H9 (cell line): ENCODE measurements around the gene ICE2. TPM values are rescaled to one million over a fixed set of nuclear protein-coding genes. Genes with fewer than 3 reads are reported as not detected.

ENCODE experiments used
- DNase-seq: peaks from one replicate; pipeline ENCODE4 v3.0.0-alpha.2; 2017
- H2AFZ ChIP-seq: one replicate; pipeline ENCODE4 v1.6.1; 2013; ENCODE audit warnings: mild to moderate bottlenecking, low read length, control low read depth, moderate library complexity
- H2AK5ac ChIP-seq: 2 replicates; pipeline ENCODE4 v1.6.1; 2013; ENCODE audit warnings: low read length, control low read depth, mixed read lengths; ENCODE audit not compliant: insufficient read length
- H2BK120ac ChIP-seq: one replicate; pipeline ENCODE4 v1.6.1; 2013; ENCODE audit warnings: low read depth, mild to moderate bottlenecking, low read length, control low read depth, inconsistent platforms; ENCODE audit not compliant: poor library complexity, severe bottlenecking
- H2BK12ac ChIP-seq: 2 replicates; pipeline ENCODE4 v1.6.1; 2013; ENCODE audit warnings: low read length, control low read depth, mixed read lengths, low read depth; ENCODE audit not compliant: insufficient read length
- H2BK15ac ChIP-seq: 2 replicates; pipeline ENCODE4 v1.6.1; 2013; ENCODE audit warnings: low read depth, low read length, control low read depth
- H2BK20ac ChIP-seq: one replicate; pipeline ENCODE4 v1.6.1; 2013; ENCODE audit warnings: low read depth, mild to moderate bottlenecking, low read length, control low read depth, inconsistent platforms; ENCODE audit not compliant: poor library complexity, severe bottlenecking
- H2BK5ac ChIP-seq: 2 replicates; pipeline ENCODE4 v1.6.1; 2013; ENCODE audit warnings: low read length, control low read depth, mixed read lengths; ENCODE audit not compliant: insufficient read length
- H3K14ac ChIP-seq: 2 replicates; pipeline ENCODE4 v1.6.1; 2013; ENCODE audit warnings: low read length, control low read depth; ENCODE audit not compliant: insufficient read depth
- H3K18ac ChIP-seq: 2 replicates; pipeline ENCODE4 v1.6.1; 2013; ENCODE audit warnings: low read depth, mild to moderate bottlenecking, mixed read lengths, low read length, control low read depth; ENCODE audit not compliant: insufficient read length
- H3K23ac ChIP-seq: 2 replicates; pipeline ENCODE4 v1.6.1; 2013; ENCODE audit warnings: low read length, control low read depth, mixed read lengths, low read depth; ENCODE audit not compliant: insufficient read length
- H3K23me2 ChIP-seq: 2 replicates; pipeline ENCODE4 v1.6.1; 2013; ENCODE audit warnings: low read depth, mild to moderate bottlenecking, mixed read lengths, low read length, control low read depth; ENCODE audit not compliant: insufficient read length, poor library complexity, severe bottlenecking
- H3K27ac ChIP-seq: 2 replicates; pipeline ENCODE4 v1.5.1; 2013; ENCODE audit warnings: low read length, control low read depth, mixed read lengths, low read depth; ENCODE audit not compliant: insufficient read length
- H3K27me3 ChIP-seq: 2 replicates; pipeline ENCODE4 v1.6.1; 2013; ENCODE audit warnings: low read length, control low read depth, inconsistent platforms; ENCODE audit not compliant: insufficient read depth
- H3K4ac ChIP-seq: 2 replicates; pipeline ENCODE4 v1.6.1; 2013; ENCODE audit warnings: low read depth, mild to moderate bottlenecking, control low read depth, inconsistent platforms, low read length, moderate library complexity
- H3K4me1 ChIP-seq: 2 replicates; pipeline ENCODE4 v1.6.1; 2013; ENCODE audit warnings: low read length, control low read depth, inconsistent platforms; ENCODE audit not compliant: insufficient read depth
- H3K4me2 ChIP-seq: 2 replicates; pipeline ENCODE4 v1.6.1; 2013; ENCODE audit warnings: low read length, control low read depth, mixed read lengths; ENCODE audit not compliant: insufficient read length, insufficient read depth
- H3K56ac ChIP-seq: 2 replicates; pipeline ENCODE4 v1.6.1; 2013; ENCODE audit warnings: low read depth, mild to moderate bottlenecking, mixed read lengths, low read length, control low read depth; ENCODE audit not compliant: insufficient read length
- H3K79me1 ChIP-seq: 2 replicates; pipeline ENCODE4 v1.6.1; 2013; ENCODE audit warnings: low read depth, mild to moderate bottlenecking, moderate library complexity, low read length, control low read depth, inconsistent platforms; ENCODE audit not compliant: insufficient read depth, poor library complexity, severe bottlenecking
- H3K79me2 ChIP-seq: 2 replicates; pipeline ENCODE4 v1.6.1; 2013; ENCODE audit warnings: low read length, control low read depth, inconsistent platforms; ENCODE audit not compliant: insufficient read depth
- H3K9ac ChIP-seq: 2 replicates; pipeline ENCODE4 v1.6.1; 2013; ENCODE audit warnings: low read length, control low read depth, mixed read lengths; ENCODE audit not compliant: insufficient read length; ENCODE audit errors: extremely low read depth
- H3K9me3 ChIP-seq: one replicate; pipeline ENCODE4 v1.6.1; 2013; ENCODE audit warnings: low read depth, low read length, inconsistent platforms; ENCODE audit not compliant: control insufficient read depth
- H3T11ph ChIP-seq: one replicate; pipeline ENCODE4 v1.6.1; 2013; ENCODE audit warnings: mild to moderate bottlenecking, low read length, control low read depth, inconsistent platforms
- H4K20me1 ChIP-seq: one replicate; pipeline ENCODE4 v1.6.1; 2013; ENCODE audit not compliant: control insufficient read depth, insufficient read length, insufficient read depth
- H4K5ac ChIP-seq: 2 replicates; pipeline ENCODE4 v1.6.1; 2013; ENCODE audit warnings: low read depth, mild to moderate bottlenecking, mixed read lengths, low read length, control low read depth; ENCODE audit not compliant: insufficient read length
- H4K8ac ChIP-seq: replicated peaks from 2 replicates; pipeline ENCODE4 v1.6.1; 2013; ENCODE audit warnings: low read length, control low read depth, mixed read lengths, low read depth; ENCODE audit not compliant: insufficient read length
- H4K91ac ChIP-seq: 2 replicates; pipeline ENCODE4 v1.6.1; 2013; ENCODE audit warnings: low read depth, mild to moderate bottlenecking, moderate library complexity, mixed read lengths, low read length, control low read depth; ENCODE audit not compliant: insufficient read length
- H3K27ac Mint-ChIP-seq, 3 experiments: 2 replicates in 2 of 3; 3 replicates in 1 of 3; pipeline ENCODE4 v1.8.0; 2020 to 2021; ENCODE audit warnings: mixed read lengths in 3 of 3, mild to moderate bottlenecking in 1 of 3, moderate library complexity in 1 of 3
- H3K27me3 Mint-ChIP-seq: 2 replicates; pipeline ENCODE4 v1.8.0; 2021; ENCODE audit warnings: low read depth, mild to moderate bottlenecking, moderate library complexity, mixed read lengths
- H3K36me3 Mint-ChIP-seq, 3 experiments: 2 replicates in 2 of 3; 3 replicates in 1 of 3; pipeline ENCODE4 v1.8.0; 2020 to 2021; ENCODE audit warnings: low read depth in 3 of 3, mixed read lengths in 3 of 3; ENCODE audit not compliant: insufficient read depth in 1 of 3
- H3K4me1 Mint-ChIP-seq, 2 experiments: 2 replicates each; pipeline ENCODE4 v1.8.0; 2020; ENCODE audit warnings: mixed read lengths in 2 of 2
- H3K4me3 Mint-ChIP-seq, 2 experiments: 2 replicates in 1 of 2; 3 replicates in 1 of 2; pipeline ENCODE4 v1.8.0; 2020 to 2021; ENCODE audit warnings: mild to moderate bottlenecking in 2 of 2, mixed read lengths in 2 of 2, moderate library complexity in 1 of 2
- H3K9me3 Mint-ChIP-seq, 2 experiments: 2 replicates in 1 of 2; 3 replicates in 1 of 2; pipeline ENCODE4 v1.8.0; 2020; ENCODE audit warnings: mild to moderate bottlenecking in 2 of 2, mixed read lengths in 2 of 2, moderate library complexity in 1 of 2
- CTCF ChIP-seq: fragments of 200-600 bp; sonication (generic); conservative IDR thresholded peaks from 3 replicates; pipeline ENCODE4 v1.8.0; 2021; ENCODE audit warnings: antibody characterized with exemption, mild to moderate bottlenecking
- WGBS: extraction: QIAGEN DNeasy Blood & Tissue Kit; methylation state at CpG from one replicate; pipeline ENCODE4 v1.1.7; 2013; ENCODE audit warnings: missing lambda C conversion rate, low lambda C conversion rate, mixed read lengths; ENCODE audit not compliant: insufficient read length; ENCODE audit errors: extremely low coverage; 5-methylcytosine and 5-hydroxymethylcytosine counted together
- total RNA-seq: library from RNA; stranded (reverse); gene quantifications from 2 replicates; pipeline ENCODE4 v1.2.1, GENCODE V29; 2021

The ICE2 gene
- total RNA-seq, 1 experiment from 2014 or later: 76.3 TPM

GRCh38 chr15:60387321-60387720 is 91.6 kb downstream of the ICE2 start:
- H3K27ac ChIP-seq: no peak overlapping the region
- no peaks in the 10 kb centered on the region; a peak in 1 of 5 replicates for H3K9me3 Mint-ChIP-seq
- peaks cover 2% of the 10 kb centered on the region; the same call in 1 of the 2 replicates for H3K27me3 Mint-ChIP-seq
- H3K9ac ChIP-seq: no peak overlapping the region
- H3K79me2 ChIP-seq: peaks cover 6% of the 10 kb centered on the region; the same call in 1 of the 2 replicates
- H3K36me3 Mint-ChIP-seq: no peaks in the 10 kb centered on the region; a peak in 1 of 7 replicates
- no peak for TF ChIP-seq CTCF
- H3K23me2 ChIP-seq: no peaks in the 10 kb centered on the region
- no peak overlapping the region for H3K4me3 Mint-ChIP-seq
- H3K27me3 ChIP-seq: no peaks in the 10 kb centered on the region
- H3K4me1 ChIP-seq: peaks cover 12% of the 10 kb centered on the region; the same call in 1 of the 2 replicates
- no peak overlapping the region for H4K8ac ChIP-seq
- H3K4me1 Mint-ChIP-seq: peaks cover 28% of the 10 kb centered on the region in 2 experiments
- DNase-seq: no peak
- H3K23ac ChIP-seq: no peak overlapping the region
- no peak overlapping the region for H2BK12ac ChIP-seq
- no peak overlapping the region for H3T11ph ChIP-seq
- H4K5ac ChIP-seq: no peak overlapping the region
- no peak overlapping the region for H3K4me2 ChIP-seq
- no peak overlapping the region for H2BK120ac ChIP-seq
- no peak overlapping the region for H2BK15ac ChIP-seq
- H3K9me3 ChIP-seq: no peaks in the 10 kb centered on the region
- H3K56ac ChIP-seq: no peak overlapping the region
- WGBS: no CpG with 5 or more reads among the region's 1 CpG
- H2BK5ac ChIP-seq: no peak overlapping the region
- H3K18ac ChIP-seq: no peak overlapping the region
- H2BK20ac ChIP-seq: no peak overlapping the region
- no peak overlapping the region for H2AK5ac ChIP-seq
- no peaks in the 10 kb centered on the region for H3K79me1 ChIP-seq
- no peak overlapping the region for H2AFZ ChIP-seq
- no peaks in the 10 kb centered on the region for H4K20me1 ChIP-seq
- no peak overlapping the region for H3K4ac ChIP-seq
- H3K14ac ChIP-seq: no peak overlapping the region
- no peak overlapping the region for H4K91ac ChIP-seq
- H3K27ac Mint-ChIP-seq: no peak overlapping the region
